Measurements from ENCODE around the gene RNF125. TPM values are rescaled to one million over a fixed set of nuclear protein-coding genes. Genes with fewer than 3 reads are reported as not detected.

The RNF125 gene
- total RNA-seq, 1 donor from 2014 or later: 52.8 TPM

DNA sequence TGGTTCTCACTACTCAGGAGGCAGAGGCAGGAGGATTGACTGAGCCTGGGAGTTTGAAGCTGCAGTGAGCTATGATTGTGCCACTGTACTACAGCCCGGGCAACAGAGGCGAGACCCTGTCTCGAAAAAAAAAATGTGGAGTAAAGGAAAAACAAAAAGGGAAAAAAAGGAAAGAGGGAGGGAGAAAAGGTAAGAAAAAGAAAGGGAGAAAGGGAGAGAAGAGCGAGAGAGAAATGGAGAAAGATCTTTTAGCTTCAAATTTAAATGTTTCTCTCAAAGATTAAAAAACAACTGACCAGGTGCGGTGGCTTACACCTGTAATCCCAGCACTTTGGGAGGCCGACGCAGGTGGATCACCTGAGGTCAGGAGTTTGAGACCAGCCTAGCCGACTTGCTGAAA lies 65.2 kb downstream of the RNF125 start:
- intact Hi-C loops (cut with micrococcal nuclease): loop anchor here (2.0 kb wide), 2 partner anchors 35 to 43 kb away; no protein-coding TSS in a partner anchor

DNA sequence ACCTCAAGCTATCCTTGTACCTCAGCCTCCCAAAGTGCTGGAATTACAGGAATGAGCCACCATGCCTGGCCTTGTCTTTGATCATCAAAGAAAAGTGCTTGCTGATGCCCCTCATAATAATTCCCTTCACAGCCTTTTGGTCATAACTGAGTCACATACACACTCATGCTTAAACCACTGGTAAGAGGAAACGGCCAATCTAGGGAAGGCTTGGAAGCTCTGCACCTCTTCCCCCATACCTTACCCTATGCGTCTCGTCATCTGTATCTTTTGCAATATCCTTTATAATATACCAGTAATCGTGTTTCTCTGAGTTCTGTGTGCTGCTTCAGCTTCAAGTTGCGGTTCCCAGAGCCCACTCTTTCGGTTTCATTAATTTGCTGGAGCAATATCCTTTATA lies 68.3 kb downstream of the RNF125 start:
- intact Hi-C loops (cut with micrococcal nuclease): no loop called here

DNA sequence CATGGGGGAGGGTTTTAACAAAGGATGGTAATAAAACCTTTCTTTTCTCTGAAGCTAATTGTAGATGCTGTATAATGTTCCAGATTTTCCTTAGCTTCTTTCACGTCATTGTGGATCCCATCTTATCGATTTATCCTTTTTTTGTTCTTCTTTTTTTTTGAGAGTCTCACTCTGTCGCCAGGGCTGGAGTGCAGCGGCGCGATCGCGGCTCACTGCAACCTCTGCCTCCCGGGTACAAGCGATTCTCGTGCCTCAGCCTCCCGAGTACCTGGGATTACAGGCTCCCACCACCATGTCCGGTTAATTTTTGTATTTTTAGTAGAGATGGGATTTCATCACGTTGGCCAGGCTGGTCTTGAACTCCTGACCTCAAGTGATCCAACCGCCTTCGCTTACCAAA lies 72.2 kb downstream of the RNF125 start:
- intact Hi-C loops (cut with micrococcal nuclease): loop anchor here (10.0 kb wide), 1 partner anchor 406 kb away; the partner anchor contains the start of gene B4GALT6

DNA sequence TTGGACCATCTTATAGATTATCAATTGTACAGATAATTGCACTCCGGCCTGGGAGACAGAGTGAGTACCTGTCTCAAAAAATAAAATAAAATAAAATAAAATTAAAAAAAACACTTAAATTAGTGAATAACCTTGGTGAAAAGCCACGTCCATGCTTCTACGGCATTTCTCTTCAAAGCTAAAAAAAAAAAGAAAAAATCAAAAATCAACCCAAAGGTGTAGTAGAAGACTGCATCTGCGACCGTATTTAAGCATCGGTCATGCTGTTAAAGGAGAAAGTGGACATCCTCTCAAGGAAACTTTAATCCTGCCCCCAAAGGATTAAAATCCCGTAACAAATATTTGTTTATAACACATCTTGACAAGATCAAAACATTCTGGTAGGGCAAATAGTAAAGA lies 72.7 kb downstream of the RNF125 start:
- intact Hi-C loops (cut with micrococcal nuclease): loop anchor here (10.0 kb wide), 1 partner anchor 407 kb away; the partner anchor contains the start of gene B4GALT6

DNA sequence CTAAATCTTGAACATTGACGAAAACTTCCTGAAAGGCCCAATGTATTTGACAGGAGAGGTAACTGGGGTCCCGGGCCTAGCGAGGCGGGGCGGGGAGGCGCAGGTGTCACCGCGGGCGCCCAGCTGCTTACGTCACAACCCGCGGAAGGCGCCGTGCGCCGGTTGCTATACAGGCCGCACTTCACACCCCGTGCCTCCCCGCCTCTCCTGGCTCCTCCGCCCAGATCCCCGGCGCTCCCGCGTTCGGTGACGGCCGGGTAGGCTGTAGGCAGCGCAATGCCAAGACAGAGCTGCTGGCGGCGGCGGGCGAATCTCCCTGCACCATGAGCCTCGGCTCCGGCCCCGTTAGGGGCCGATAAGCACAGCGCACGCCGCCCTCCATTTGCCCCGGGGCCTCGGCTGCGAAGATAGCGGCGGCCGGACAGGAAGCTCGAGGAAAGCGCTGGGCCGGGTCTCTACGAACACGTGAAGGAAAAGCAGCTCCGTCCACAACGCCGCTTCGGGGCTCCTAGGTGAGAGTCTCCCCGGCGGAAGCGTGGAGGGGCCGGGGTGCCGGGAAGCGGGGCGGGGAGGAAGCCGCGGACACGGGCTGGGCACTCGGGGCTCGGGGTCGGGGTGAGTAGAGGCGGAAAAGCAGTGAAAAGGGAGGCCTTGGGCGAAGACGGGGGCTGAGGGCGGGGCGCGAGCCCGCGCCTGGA lies 73.2 kb downstream of the RNF125 start, which contains the start of gene RNF138:
RNF138 (plus strand) TSS at position 151 of the 698 bp plus-strand sequence. CDS start 903 bp downstream, outside the sequence.
- intact Hi-C loops (cut with micrococcal nuclease): loop anchor here (1.0 to 10.0 kb wide), 6 partner anchors 19 to 407 kb away; partner anchors contain the start of genes B4GALT6, RNF125 and TRAPPC8

DNA sequence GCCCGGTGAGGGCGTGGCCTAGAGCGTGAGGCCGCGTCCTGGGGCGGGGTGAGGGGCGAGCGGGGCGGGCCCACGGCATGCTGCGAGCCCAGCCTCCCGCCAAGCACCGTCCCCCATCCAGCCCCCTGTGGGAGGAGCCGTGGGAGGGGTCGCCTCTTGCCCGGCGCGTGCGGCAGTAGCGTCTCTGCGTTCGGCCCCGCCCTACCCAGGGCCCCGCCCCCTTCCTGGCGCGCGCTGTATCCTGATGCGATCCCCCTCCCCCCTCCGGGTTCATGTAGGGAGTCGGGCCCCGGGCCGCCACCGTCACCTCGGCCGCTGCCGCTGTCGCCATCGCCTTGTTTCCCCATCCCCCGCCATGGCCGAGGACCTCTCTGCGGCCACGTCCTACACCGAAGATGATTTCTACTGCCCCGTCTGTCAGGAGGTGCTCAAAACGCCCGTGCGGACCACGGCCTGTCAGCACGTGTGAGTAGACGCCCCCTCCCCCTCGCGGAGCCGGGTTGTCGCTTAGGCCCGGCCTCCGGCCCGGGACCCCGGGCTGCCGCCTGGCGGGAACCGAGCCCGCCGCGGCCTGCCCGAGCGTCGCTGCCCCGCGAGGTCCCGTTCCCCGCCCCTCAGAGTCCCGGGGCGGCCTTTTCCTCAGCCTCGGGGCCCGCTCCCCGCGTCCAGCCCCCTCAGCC lies 73.9 kb downstream of the RNF125 start:
- intact Hi-C loops (cut with micrococcal nuclease): loop anchor here (1.0 to 10.0 kb wide), 7 partner anchors 7 to 408 kb away; partner anchors contain the start of genes B4GALT6, RNF125 and TRAPPC8

DNA sequence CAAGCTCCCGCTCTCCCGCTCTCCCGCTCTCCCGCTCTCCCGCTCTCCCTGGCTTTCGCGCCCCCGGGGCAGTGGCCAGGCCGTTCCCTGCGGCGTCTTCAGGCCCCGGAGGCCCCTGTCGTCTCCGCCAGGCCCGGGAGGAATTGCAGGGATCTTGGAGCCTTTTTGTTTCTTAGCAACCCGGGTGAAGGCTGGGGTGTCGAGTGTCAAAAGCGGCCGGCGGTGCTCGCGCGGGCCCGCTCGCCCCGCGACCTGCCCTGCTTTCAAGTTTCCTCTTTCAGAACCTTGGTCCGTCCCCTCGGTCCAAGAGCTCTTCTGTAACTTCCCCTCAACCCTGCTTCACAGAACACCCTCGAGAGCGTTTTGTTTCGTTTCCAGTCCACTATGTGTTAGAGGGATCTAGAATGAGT lies 74.5 kb downstream of the RNF125 start:
- intact Hi-C loops (cut with micrococcal nuclease): loop anchor here (1.0 to 10.0 kb wide), 3 partner anchors 8 to 408 kb away; partner anchors contain the start of gene B4GALT6

DNA sequence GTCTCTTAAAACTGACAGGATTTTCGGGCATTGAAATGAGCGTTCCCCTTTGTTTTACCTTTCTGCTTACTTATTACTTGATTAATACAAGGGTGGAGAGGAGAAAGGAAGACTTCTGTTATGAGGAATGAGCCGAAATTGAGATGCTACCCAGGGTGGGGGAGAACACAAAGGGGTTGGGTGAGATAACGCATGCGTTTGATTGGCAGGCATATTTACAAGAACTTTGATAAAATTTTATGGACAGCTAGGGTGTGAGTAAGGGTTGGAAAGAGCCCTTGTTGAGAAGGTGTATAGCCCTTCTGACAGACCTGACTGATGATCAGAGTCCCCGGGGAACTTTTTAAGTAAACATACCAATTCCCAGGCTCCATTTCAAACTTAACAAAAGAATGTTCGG lies 74.9 kb downstream of the RNF125 start:
- intact Hi-C loops (cut with micrococcal nuclease): loop anchor here (1.0 to 10.0 kb wide), 3 partner anchors 8 to 409 kb away; partner anchors contain the start of gene B4GALT6

DNA sequence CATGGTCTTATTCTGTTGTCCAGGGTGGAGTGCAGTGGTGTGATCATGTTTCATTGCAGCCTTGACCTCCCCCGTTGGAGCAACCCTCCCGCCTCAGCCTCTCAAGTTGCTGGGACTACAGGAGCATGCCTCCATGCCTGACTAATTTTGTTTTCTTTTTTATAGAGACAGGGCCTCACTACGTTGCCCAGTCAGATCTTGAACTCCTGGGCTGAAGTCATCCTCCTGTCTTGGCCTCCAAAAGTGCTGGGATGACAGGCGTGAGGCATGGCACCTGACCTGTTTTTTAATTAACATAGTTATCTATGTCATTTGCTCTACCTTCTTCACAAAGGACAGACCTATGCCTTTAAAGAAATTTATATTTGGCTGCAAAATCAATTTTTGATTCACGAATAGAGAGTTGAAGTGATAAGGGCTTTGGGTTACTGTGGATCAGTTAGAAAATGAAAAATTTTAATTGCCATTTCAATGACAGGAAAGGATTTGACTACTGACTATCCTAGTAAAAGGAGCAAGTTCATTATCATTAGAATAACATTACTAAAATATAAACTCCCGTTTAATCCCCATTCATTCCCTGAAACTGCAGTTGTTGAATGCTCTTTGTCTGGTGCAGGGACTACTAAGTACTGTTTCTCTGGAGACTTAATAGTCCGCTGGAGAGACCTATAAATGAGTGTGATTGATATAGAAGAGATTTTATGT lies 76.7 kb downstream of the RNF125 start:
- intact Hi-C loops (cut with micrococcal nuclease): loop anchor here (2.0 to 10.0 kb wide), 2 partner anchors 15 to 411 kb away; partner anchors contain the start of gene B4GALT6

DNA sequence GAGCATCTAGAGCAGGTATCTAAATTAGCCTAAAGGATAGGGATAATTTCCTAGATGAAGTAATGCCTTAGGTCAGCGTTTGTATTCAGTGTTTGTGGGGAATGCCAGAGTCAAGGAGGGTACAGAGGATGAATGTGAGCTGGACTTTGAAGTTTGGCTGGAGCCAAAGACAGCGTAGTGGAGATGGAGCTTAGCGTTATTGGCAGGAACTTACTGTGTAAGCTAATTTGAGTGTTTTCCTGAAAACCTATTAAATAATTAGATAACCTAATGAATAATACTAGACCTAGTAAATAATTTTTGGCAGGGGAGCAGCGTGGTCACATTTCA lies 77.2 kb downstream of the RNF125 start:
- intact Hi-C loops (cut with micrococcal nuclease): loop anchor here (2.0 to 10.0 kb wide), 2 partner anchors 15 to 411 kb away; partner anchors contain the start of gene B4GALT6

DNA sequence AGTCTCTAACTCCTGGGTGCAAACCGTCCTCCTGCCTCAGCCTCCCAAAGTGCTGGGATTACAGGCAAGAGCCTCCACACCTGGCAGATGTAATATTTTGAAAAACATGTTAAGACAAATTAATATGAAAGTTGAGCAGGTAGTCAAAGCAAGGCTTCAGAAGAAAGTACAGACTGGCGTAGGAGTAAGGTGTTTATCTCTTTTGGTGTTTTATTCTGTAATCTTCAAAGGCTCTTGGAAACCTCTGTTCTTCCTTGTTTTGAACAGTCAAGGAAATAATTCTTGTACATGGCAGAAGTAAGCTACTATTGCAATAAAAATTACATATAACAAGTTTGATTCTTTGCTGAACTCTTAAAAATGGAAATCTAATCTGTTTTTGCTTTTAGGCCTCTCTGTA lies 78.3 kb downstream of the RNF125 start:
- intact Hi-C loops (cut with micrococcal nuclease): loop anchor here (10.0 kb wide), 1 partner anchor 412 kb away; the partner anchor contains the start of gene B4GALT6

DNA sequence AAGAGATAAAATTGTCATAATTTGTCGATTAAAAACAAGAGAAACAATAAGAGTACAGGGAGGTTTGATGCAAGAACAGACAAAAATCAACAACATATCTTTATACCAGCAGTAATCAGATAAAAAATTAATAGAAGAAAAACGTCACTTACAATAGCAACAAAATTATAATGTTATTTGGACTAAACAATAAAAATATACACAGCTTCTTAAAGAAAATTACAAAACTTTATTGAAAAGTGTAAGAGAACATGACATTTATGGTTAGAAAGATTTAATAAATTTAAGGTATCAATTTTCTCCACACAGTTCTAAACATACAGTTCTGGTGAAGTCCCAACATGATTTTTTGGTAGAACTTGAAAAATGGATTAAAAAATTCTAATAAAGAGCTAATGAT lies 85.9 kb downstream of the RNF125 start:
- intact Hi-C loops (cut with micrococcal nuclease): no loop called here

DNA sequence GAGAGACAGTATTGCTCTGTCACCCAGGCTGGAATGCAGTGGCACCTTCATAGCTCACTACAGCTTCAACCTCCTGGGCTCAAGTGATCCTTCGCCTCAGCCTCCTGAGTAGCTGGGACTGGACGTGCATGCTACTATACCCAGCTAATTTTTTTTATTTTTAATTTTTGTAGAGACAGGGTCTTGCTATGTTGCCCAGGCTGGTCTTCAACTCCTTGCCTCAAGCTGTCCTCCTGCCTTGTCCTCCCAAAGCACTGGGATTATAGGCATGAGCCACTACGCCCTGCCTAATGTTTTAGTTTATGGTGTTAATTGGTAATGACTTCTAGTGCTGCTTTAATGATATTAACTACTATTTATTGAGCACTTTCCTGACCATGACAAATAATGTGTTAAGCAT lies 91.4 kb downstream of the RNF125 start:
- intact Hi-C loops (cut with micrococcal nuclease): loop anchor here (2.0 kb wide), 1 partner anchor 15 kb away; no protein-coding TSS in a partner anchor

DNA sequence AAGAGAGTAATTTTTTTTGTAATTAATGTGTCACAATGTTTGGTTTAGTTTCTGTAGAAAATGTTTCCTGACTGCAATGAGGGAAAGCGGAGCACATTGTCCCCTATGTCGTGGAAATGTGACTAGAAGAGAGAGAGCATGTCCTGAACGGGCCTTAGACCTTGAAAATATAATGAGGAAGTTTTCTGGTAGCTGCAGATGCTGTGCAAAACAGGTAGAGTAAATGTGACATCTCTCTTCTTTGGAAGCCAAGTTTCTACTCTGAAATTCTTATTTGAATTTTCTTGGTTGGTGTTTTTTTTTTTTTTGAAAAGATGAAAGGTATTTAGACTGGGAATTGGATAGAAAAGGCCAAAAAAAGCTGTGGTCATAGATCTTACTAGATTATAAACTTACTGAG lies 93.1 kb downstream of the RNF125 start:
- intact Hi-C loops (cut with micrococcal nuclease): loop anchor here (2.0 kb wide), 1 partner anchor 17 kb away; no protein-coding TSS in a partner anchor

DNA sequence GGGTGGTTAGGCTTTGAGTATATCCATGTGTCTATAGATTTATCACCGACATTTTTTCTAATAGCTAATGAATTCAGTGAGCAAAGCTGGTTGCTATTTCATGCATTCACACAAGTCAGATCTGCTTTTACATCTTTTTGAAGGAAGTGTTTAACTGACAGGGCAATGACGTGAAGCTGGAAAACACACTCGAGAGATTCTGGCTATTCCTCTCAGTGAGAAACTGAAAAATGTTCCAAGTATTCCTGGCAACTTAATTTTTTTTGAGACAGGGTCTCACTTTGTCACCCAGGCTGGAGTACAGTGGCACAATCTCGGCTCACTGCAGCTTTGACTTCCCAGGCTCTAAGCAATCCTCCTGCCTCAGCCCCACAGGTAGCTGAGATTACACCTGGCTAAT lies 94.2 kb downstream of the RNF125 start:
- intact Hi-C loops (cut with micrococcal nuclease): no loop called here

DNA sequence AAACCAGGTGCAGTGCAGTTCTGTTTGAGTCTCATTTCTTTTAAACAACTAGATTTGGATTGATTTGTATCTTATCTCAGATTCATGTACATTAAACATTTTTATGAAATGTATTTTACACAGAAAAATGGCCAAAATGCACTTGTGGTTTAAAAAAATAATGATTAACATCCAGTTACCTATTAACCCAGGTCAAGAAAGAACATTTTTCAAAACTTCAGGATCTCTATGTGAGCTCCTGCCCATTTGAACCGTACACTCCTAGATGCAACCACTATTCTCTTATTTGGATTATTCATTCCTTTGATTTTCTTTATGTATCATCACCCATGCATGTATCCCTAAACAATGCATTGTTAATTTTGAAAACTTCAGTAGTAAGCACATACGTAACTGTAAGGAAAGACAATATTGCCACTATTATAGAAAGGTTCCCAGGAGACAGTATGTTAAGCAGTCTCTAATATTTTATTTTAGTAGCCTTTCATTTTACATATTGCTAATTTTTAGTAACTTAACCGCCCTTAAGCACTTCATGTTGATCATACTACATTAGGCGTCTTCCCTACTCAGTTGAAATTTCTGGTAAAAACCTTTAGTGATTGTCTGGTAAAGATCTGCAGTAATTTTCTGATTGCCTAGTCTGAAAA lies 95.8 kb downstream of the RNF125 start:
- intact Hi-C loops (cut with micrococcal nuclease): no loop called here

DNA sequence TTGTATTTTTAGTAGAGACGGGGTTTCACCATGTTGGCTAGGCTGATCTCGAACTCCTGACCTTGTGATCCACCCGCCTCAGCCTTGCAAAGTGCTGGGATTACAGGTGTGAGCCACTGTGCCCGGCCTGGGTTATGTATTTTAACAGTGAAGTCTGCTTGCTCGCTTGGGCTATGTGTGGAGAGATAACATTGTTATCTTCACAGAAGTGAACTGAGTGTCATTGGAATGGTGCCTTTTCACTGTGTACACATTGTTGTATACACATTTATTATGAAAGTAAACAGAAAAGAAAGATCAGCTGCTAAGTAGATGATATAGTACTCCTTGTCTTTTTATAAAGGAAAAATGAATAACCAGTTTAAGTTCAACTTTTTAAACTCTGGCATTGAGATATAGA lies 103.4 kb downstream of the RNF125 start:
- intact Hi-C loops (cut with micrococcal nuclease): no loop called here

All from T-helper 2 cell treated with Interferon-gamma antibody and Interleukin-4, amounts not matched to agents 100 ng/mL and 5 ng/mL, for 36 hours (primary cell).